WTC11 (cell line): ENCODE results near the gene COG5.

Experiments used
- ATF3 ChIP-seq: sonication (generic); formaldehyde crosslinking; conservative IDR thresholded peaks from 2 replicates; pipeline ENCODE4 v1.8.1; 2022; ENCODE audit warnings: mild to moderate bottlenecking, missing genetic modification reagents
- FOXJ3 ChIP-seq: sonication (generic); formaldehyde crosslinking; IDR thresholded peaks from 2 replicates; pipeline ENCODE4 v1.9.0; 2021; ENCODE audit warnings: missing genetic modification reagents, mild to moderate bottlenecking, borderline replicate concordance
- GABPB1 ChIP-seq: sonication (generic); formaldehyde crosslinking; IDR thresholded peaks from 2 replicates; pipeline ENCODE4 v1.8.1; 2023; ENCODE audit warnings: mild to moderate bottlenecking, missing genetic modification reagents
- IRF2 ChIP-seq: sonication (generic); formaldehyde crosslinking; IDR thresholded peaks from 2 replicates; pipeline ENCODE4 v1.8.0; 2022; ENCODE audit warnings: low read depth, missing genetic modification reagents, borderline replicate concordance
- NFYB ChIP-seq: sonication (generic); formaldehyde crosslinking; conservative IDR thresholded peaks from 2 replicates; pipeline ENCODE4 v1.8.0; 2022; ENCODE audit warnings: low read depth, missing genetic modification reagents
- RELA ChIP-seq: sonication (generic); formaldehyde crosslinking; IDR thresholded peaks from 2 replicates; pipeline ENCODE4 v1.8.1; 2022; ENCODE audit warnings: missing genetic modification reagents, mild to moderate bottlenecking, borderline replicate concordance
- SP1 ChIP-seq: sonication (generic); formaldehyde crosslinking; conservative IDR thresholded peaks from 2 replicates; pipeline ENCODE4 v1.8.1; 2022; ENCODE audit warnings: missing genetic modification reagents
- TCF7 ChIP-seq: sonication (generic); formaldehyde crosslinking; IDR thresholded peaks from 2 replicates; pipeline ENCODE4 v1.8.0; 2022; ENCODE audit warnings: mild to moderate bottlenecking, low read depth, missing genetic modification reagents, moderate library complexity
- USF2 ChIP-seq: sonication (generic); formaldehyde crosslinking; IDR thresholded peaks from 2 replicates; pipeline ENCODE4 v1.8.1; 2023; ENCODE audit warnings: mild to moderate bottlenecking, missing genetic modification reagents, moderate library complexity
- ZNF416 ChIP-seq: fragments of 250-450 bp; sonication (Bioruptor Pico); IDR thresholded peaks from 2 replicates; pipeline ENCODE4 v1.9.0; 2021; ENCODE audit warnings: mild to moderate bottlenecking, inconsistent platforms
- ZNF423 ChIP-seq: fragments of 250-450 bp; sonication (Bioruptor Pico); IDR thresholded peaks from 2 replicates; pipeline ENCODE4 v2.1.2; 2022; ENCODE audit warnings: mild to moderate bottlenecking, moderate library complexity
- TF ChIP-seq, protein P1 (sequence below): fragments of 200-600 bp; IDR thresholded peaks from 2 replicates; pipeline ENCODE4 v1.8.0; 2022; ENCODE audit warnings: antibody characterized with exemption
- TF ChIP-seq, protein P2 (sequence below): sonication (generic); formaldehyde crosslinking; IDR thresholded peaks from 2 replicates; pipeline ENCODE4 v1.8.0; 2022; ENCODE audit warnings: mild to moderate bottlenecking, missing genetic modification reagents

- no peak for TF ChIP-seq ZNF416 (CRISPR knock-in tag)
- no peak for TF ChIP-seq TCF7 (CRISPR knock-in tag)
- TF ChIP-seq, protein P1, sequence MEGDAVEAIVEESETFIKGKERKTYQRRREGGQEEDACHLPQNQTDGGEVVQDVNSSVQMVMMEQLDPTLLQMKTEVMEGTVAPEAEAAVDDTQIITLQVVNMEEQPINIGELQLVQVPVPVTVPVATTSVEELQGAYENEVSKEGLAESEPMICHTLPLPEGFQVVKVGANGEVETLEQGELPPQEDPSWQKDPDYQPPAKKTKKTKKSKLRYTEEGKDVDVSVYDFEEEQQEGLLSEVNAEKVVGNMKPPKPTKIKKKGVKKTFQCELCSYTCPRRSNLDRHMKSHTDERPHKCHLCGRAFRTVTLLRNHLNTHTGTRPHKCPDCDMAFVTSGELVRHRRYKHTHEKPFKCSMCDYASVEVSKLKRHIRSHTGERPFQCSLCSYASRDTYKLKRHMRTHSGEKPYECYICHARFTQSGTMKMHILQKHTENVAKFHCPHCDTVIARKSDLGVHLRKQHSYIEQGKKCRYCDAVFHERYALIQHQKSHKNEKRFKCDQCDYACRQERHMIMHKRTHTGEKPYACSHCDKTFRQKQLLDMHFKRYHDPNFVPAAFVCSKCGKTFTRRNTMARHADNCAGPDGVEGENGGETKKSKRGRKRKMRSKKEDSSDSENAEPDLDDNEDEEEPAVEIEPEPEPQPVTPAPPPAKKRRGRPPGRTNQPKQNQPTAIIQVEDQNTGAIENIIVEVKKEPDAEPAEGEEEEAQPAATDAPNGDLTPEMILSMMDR = no peak
- no peak for TF ChIP-seq NFYB (CRISPR knock-in tag)
- no peak for TF ChIP-seq GABPB1
- TF ChIP-seq ATF3 (CRISPR knock-in tag) = no peak
- TF ChIP-seq RELA (CRISPR knock-in tag) = no peak
- TF ChIP-seq ZNF423 (CRISPR knock-in tag) = no peak
- no peak for TF ChIP-seq IRF2 (CRISPR knock-in tag)
- TF ChIP-seq, protein P2, sequence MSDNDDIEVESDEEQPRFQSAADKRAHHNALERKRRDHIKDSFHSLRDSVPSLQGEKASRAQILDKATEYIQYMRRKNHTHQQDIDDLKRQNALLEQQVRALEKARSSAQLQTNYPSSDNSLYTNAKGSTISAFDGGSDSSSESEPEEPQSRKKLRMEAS (CRISPR knock-in tag) = no peak
- no peak for TF ChIP-seq FOXJ3 (CRISPR knock-in tag)
- no peak for TF ChIP-seq USF2 (CRISPR knock-in tag)
- TF ChIP-seq SP1 (CRISPR knock-in tag) = no peak
Observed at GRCh38 chr7:107208563-107208962, 355.2 kb downstream of the COG5 start.
